A549 (cell line): Measurements from ENCODE around the gene SHISA6.

Experiments used
- CHD2 ChIP-seq: fragments of 150-350 bp; IDR thresholded peaks from 2 replicates; pipeline ENCODE4 v1.6.1; 2014; ENCODE audit warnings: low read length; ENCODE audit not compliant: partially characterized antibody
- EP300 ChIP-seq, 2 experiments: fragments of >200 bp; sonication (Bioruptor Twin); formaldehyde crosslinking; IDR thresholded peaks; 2 replicates in 1 of 2; 3 replicates in 1 of 2; pipeline ENCODE4 v1.6.1; 2016 to 2017
- NPAS2 ChIP-seq: fragments of 250-450 bp; sonication (Bioruptor Pico); IDR thresholded peaks from 2 replicates; pipeline ENCODE4 v1.8.0; 2022; ENCODE audit warnings: mild to moderate bottlenecking, moderate library complexity, borderline replicate concordance
- POLR2A ChIP-seq: IDR thresholded peaks from 2 replicates; pipeline ENCODE4 v1.6.1; 2012; ENCODE audit warnings: mild to moderate bottlenecking, low read length
- POLR2AphosphoS2 ChIP-seq: conservative IDR thresholded peaks from 2 replicates; pipeline ENCODE4 v1.6.1; 2012; ENCODE audit warnings: low read length, improper control_type of control experiment, inconsistent platforms
- SREBF2 ChIP-seq: fragments of 450-650 bp; IDR thresholded peaks from 2 replicates; pipeline ENCODE4 v1.6.1; 2014; ENCODE audit warnings: mild to moderate bottlenecking, moderate library complexity
- TF ChIP-seq, protein P1 (sequence below): fragments of >200 bp; sonication (Bioruptor Twin); formaldehyde crosslinking; IDR thresholded peaks from 3 replicates; pipeline ENCODE4 v1.5.1; 2016
- TF ChIP-seq, protein P2 (sequence below): fragments of 150-350 bp; IDR thresholded peaks from 2 replicates; pipeline ENCODE4 v1.6.1; 2014; ENCODE audit warnings: low read depth, mild to moderate bottlenecking, low read length

DNA sequence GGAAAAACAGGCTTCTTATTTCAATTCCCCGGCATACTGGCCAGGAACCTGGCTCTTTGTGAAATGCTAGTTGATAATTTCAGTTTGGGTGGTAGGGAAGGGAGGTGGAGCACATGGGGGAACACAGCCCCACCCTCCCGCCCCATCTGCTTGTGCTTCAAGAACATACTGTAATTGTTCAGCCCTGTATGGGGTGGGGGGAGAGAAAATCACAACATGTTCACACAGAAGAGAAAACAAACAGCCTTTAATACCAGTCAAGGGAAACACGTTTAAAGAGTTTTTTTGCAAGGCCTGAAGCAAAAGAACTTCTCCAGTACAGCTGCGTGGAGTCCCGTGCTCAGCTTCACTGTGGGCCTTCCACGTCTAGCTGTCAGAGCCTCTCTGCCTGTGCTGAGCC lies 59.7 kb downstream of the SHISA6 start:
- TF ChIP-seq, protein P1, sequence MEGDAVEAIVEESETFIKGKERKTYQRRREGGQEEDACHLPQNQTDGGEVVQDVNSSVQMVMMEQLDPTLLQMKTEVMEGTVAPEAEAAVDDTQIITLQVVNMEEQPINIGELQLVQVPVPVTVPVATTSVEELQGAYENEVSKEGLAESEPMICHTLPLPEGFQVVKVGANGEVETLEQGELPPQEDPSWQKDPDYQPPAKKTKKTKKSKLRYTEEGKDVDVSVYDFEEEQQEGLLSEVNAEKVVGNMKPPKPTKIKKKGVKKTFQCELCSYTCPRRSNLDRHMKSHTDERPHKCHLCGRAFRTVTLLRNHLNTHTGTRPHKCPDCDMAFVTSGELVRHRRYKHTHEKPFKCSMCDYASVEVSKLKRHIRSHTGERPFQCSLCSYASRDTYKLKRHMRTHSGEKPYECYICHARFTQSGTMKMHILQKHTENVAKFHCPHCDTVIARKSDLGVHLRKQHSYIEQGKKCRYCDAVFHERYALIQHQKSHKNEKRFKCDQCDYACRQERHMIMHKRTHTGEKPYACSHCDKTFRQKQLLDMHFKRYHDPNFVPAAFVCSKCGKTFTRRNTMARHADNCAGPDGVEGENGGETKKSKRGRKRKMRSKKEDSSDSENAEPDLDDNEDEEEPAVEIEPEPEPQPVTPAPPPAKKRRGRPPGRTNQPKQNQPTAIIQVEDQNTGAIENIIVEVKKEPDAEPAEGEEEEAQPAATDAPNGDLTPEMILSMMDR = no peak
- TF ChIP-seq EP300 (IDR thresholded peaks at IDR 0.05) (no peak), SREBF2 (no peak), CHD2 (no peak), NPAS2 (CRISPR knock-in tag) (no peak), POLR2AphosphoS2 (no peak), POLR2A (no peak)
- TF ChIP-seq, protein P2, sequence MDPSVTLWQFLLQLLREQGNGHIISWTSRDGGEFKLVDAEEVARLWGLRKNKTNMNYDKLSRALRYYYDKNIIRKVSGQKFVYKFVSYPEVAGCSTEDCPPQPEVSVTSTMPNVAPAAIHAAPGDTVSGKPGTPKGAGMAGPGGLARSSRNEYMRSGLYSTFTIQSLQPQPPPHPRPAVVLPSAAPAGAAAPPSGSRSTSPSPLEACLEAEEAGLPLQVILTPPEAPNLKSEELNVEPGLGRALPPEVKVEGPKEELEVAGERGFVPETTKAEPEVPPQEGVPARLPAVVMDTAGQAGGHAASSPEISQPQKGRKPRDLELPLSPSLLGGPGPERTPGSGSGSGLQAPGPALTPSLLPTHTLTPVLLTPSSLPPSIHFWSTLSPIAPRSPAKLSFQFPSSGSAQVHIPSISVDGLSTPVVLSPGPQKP = no peak
